Iris pigment epithelial cell (primary cell): ENCODE measurements around the gene GBP5.
"Not testable (repeated sequence)": the region's sequence is repeated elsewhere in the genome, so short reads cannot be mapped to it uniquely, and the experiment has no call there.

Experiments used
- DNase-seq: peaks from one replicate; pipeline ENCODE4 v3.0.0-alpha.2; 2011; ENCODE audit warnings: low read depth

The GBP5 gene

DNA sequence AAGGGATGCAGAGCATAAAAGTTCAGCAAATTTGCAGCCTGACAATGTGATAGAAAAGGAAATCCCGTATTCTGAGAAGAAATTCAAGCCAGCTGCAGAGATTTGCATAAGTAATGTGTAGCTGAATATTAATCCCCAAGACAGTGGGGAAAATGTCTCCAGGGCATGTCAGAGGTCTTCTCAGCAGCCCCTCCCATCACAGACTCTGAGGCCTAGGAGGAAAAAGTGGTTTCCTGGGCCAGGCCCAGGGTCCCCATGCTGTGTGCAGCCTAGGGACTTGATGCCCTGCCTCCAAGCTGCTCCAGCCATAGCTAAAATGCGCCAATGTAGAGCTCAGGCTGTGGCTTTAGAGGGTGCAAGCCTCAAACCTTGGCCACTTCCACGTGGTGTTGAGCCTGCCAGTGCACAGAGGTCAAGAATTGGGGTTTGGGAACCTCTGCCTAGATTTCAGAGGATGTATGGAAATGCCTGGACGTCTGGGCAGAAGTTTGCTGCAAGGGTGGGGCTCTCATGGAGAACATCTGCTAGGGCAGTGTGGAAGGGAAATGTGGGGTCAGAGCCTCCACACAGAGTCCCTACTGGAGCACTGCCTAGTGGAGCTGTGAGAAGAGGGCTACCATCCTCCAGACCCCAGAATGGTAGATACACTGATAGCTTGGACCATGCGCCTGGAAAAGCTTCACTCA is 11.6 kb upstream of the GBP5 start:
- DNase-seq: not testable (repeated sequence)

- DNase-seq: no peak
Observed at GRCh38 chr1:89280766-89281165, 8.1 kb upstream of the GBP5 start.

GRCh38 chr1:89279011-89279466 is 6.4 kb upstream of the GBP5 start:
- DNase-seq: no peak

DNA sequence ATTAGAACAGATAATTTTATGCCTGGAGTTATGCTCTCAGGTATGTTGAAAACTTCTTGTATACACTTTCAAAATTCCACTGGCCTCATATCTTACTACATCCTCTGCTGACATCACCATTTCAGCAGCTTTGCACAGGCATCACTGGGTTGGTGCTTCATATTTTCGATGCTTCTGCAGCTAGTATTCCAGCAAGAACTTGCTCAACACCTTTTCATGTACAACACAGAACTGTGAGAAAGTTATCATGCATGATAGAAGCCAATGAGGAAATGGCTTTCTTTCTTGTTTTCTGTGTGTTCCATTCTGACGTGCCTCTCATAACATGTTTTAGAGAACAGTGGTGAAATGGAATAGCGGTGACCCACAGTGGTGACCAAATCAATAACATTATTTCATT is 5.1 kb upstream of the GBP5 start:
- DNase-seq: peak; percentile 28

DNA sequence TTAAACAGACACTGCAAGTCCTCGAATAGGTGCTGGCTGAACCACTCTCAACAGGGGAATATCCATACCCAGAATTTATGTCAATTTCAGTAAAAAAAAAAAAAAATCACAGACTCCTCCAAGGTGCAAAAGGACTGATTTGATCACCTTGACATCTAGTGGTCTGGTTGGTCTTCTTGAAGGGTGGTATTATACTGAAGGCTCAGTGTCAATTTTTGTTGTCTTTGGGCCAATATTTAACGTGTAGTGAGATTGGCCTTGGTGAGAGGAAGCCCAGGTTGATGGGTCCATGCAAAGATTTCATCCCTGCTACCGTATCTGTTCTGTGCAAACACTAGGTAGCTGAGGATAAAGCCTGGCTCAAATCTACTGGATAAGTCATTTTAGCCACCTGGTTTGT is 4.0 kb upstream of the GBP5 start:
- no peak for DNase-seq

DNA sequence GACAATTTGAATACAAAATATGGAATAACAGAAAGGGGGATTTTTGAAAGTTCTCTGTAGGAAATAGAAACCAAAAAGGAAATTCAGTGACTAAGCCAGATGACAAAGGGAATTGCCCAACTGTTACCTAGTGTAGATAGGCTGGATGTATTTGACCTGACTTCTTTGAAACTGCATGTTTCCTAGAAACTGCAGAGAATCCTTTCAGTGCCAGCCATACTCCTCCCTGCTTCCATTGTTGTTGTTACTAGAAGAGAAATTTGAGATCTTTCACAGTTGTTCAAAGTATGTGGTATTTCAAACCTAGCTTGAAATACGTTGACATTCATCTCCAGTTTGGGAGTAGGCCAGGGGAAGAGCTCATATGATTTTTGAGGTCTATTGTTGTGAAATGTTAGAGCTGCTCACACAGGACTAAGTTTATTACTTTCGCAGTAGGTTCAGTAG is 1.8 kb upstream of the GBP5 start:
- peak; percentile 91 for DNase-seq

- no peak for DNase-seq
Observed at GRCh38 chr1:89273324-89273778, 691 bp upstream of the GBP5 start.

DNA sequence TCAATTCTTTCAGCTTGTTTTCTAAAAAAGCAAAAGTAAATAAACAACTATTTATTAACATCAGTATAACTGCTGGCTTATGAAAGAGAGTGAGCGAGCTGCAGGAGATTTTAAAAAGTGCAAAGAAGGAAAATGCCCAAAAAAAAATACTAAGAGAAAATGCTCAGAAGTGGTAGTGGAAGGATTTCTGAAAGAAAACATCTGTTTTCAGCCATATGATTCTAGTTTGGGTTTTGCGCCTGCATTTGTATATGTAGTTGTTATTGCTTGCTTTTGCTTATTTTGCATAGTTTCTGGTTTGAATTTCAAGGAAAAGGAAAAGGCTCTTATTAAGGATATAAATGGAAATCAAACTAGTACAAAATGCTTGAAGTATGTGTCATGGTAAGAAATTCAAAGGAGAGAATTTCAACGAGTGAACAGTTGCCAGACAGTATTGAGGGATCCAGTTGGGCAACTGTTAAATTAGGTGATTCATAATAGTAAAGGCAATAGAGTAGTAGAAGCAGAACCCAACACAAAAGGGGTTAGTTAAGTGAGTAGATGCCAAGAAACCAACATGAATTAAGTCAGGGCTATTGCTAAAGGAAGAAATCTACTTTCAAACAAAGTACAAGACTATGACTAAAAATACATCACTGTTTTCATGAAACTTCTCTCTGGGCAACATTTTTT is 1.2 kb downstream of the GBP5 start:
- DNase-seq: peak; percentile 65

DNA sequence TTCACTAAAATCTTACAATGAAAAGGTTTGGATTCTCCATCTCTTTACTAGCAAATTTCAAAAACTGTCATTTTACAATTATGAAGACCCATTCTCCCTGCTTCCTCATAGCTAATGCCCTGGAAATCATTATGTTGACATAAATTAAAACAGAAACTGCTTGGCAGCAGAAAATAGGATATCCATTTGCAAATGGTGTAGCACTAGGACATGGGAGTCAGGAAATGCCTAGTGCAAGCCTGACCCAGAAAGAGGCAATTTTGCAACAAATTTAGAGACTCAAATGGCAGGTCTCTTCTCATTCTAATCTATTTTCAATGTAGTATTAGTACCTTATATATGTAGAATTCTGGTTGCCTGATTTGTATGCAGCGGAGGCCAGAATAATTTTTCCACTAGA is 2.2 kb downstream of the GBP5 start:
- no peak for DNase-seq

DNA sequence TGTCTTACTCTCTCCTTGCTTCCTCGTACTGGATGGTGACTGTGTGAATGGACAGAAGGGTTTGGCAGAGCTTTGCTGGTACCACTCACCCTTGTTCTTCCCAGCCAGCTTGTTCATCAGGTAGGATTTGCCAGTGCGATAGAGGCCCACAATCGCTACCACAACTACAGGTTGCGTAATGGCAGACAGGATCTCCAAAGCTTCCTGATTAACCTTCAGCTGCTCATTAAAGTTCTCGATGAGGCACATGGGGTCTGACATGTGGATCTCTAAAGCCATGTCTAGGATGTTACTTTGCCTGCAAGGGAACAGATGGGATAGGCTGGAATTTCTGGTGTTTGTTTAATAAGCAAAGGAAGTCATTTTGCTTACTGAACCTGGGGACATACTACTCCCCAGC is 3.4 kb downstream of the GBP5 start:
- DNase-seq: no peak

DNA sequence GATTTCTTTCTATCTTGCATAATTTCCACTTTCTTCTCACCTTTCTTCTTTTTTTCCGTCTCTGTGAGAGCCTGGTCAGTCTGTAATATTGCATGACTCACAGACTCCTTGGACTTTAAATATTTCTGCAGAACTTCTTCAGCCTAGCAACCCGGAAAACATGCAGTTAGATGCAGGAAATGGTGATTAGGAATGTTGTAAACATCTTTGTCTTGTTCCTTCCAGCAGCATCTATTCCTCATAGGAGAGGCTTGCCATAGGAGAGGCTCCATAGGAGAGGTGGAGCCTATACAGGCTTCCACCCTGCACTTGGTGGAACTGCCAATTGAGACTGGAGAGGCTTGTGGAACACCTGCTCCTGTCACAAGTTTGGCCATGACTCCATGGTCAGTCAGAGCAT is 10.0 kb downstream of the GBP5 start:
- DNase-seq: peak; percentile 64

GRCh38 chr1:89261926-89262515 is 10.6 kb downstream of the GBP5 start:
- no peak for DNase-seq

GRCh38 chr1:89260566-89261255 is 11.9 kb downstream of the GBP5 start:
- DNase-seq: no peak

DNA sequence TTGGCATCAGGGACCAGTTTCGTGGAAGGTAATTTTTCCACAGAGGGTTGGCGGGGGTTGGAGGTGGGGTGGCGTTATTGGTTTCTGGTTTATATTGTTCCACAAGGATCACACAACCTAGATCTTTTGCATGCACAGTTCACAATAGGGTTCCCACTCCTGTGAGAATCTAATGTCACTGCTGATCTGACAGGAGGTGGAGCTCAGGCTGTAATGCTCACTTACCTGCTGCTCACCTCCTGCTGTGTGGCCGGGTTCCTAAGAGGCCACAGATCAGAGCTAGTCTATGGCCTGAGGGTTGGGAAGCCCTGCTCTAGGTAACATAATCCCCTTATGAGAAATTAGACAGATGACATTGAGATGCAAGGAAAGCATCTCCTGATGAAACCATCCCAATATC is 12.6 kb downstream of the GBP5 start:
- DNase-seq: no peak

DNA sequence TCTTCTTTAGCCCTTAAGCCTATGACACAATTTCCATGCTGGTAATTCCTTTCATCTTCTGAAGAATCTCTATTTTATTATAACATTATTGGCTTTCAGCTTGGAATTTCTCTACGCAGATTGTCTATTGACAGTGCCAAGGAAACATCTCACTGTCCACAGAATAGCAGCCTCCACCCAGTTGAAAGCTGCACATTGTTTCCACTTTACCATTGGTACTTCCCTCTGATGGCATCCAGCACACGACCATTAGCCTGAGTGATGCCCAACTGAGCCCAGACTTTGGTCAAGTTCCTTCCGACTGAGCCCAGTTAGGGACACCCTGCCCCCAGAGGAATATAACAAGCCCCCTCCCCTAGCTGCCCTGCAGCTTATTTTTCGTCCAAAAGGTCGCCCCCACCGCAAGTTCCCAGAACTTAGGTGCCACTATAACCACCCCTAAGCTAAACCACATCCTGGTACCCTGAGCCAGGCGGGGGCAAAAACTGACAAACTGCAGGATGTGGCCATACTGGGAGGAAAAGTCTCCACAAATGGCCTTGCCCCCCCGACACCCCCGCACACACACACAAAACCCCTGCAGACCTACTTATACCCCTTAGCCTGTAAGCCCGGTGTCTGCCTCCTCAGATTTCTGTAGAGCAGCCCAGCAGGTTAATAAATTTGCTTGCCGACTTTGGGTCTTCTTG is 13.2 kb downstream of the GBP5 start:
- no peak for DNase-seq

- no peak for DNase-seq
Observed at GRCh38 chr1:89257041-89257440, 15.6 kb downstream of the GBP5 start.

DNA sequence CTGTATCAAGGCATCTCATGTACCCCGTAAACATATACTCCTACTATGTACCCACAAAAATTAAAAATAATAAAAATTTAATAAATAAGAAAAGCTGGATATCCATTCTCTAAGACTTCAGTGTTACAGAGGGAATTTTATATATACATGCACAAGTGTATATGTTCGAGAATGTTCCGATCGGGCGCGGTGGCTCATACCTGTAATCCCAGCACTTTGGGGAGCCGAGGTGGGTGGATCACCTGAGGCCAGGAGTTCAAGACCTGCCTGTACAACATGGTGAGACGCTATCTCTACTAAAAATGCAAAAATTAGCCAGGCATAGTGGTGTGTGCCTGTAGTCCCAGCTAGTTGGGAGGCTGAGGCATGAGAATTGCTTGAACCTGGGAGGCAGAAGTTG is 17.1 kb downstream of the GBP5 start:
- not testable (repeated sequence) for DNase-seq

- no peak for DNase-seq
Observed at GRCh38 chr1:89254658-89255287, 17.9 kb downstream of the GBP5 start.

DNA sequence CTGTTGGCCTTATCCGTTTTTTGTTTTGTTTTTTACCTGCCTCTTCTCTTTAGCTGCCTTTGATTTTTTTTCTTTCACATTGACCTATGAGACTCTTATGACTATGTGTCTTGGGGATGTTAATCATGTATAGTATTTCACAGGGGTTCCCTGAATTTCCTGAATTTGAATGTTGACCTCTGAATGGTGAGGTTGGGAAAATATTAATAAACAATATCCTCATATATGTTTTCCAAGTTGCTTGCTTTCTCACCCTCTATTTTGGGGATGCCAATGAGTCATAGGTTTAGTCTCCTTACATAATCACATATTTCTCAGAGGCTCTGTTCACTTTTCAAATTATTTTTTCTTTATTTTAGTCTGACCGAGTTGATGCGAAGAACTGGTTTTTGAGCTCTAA is 29.6 kb downstream of the GBP5 start:
- no peak for DNase-seq
